H1 (cell line): ENCODE results near the gene MFRP.
A peak's percentile ranks its signal among the peaks of the same experiment; 100 is the strongest.

ENCODE experiments used
- CEBPB ChIP-seq: IDR thresholded peaks from 2 replicates; pipeline ENCODE4 v1.6.1; 2012; ENCODE audit warnings: low read depth, low read length
- CHD2 ChIP-seq: IDR thresholded peaks from 2 replicates; pipeline ENCODE4 v1.6.1; 2012; ENCODE audit warnings: low read length, improper control_type of control experiment
- CTCF ChIP-seq, 3 experiments: IDR thresholded peaks; 1 replicate in 2 of 3; 2 replicates in 1 of 3; pipeline versions ENCODE4 v1.5.1 to v1.6.1; 2011; ENCODE audit warnings: low read length in 3 of 3, mild to moderate bottlenecking in 3 of 3, inconsistent platforms in 2 of 3, low read depth in 1 of 3, moderate library complexity in 1 of 3; ENCODE audit not compliant: insufficient read depth in 1 of 3; ENCODE audit errors: control extremely low read depth in 1 of 3
- EP300 ChIP-seq, 2 experiments: IDR thresholded peaks; 1 replicate in 1 of 2; 2 replicates in 1 of 2; pipeline ENCODE4 v1.6.1; 2011 to 2012; ENCODE audit warnings: low read depth in 2 of 2, low read length in 2 of 2, mild to moderate bottlenecking in 2 of 2, borderline replicate concordance in 1 of 2, inconsistent platforms in 1 of 2, moderate library complexity in 1 of 2
- EZH2 ChIP-seq: fragments of 200-600 bp; sonication (generic); IDR thresholded peaks from 2 replicates; pipeline ENCODE4 v1.7.1; 2012; ENCODE audit warnings: low read depth, mild to moderate bottlenecking, moderate library complexity, low read length, inconsistent platforms; ENCODE audit not compliant: severe bottlenecking
- JUND ChIP-seq: IDR thresholded peaks from 2 replicates; pipeline ENCODE4 v1.6.1; 2011; ENCODE audit warnings: mild to moderate bottlenecking, improper control_type of control experiment, low read length
- MAFK ChIP-seq: IDR thresholded peaks from 2 replicates; pipeline ENCODE4 v1.6.1; 2012; ENCODE audit warnings: low read depth, mild to moderate bottlenecking, improper control_type of control experiment, low read length
- POLR2A ChIP-seq, 2 experiments: IDR thresholded peaks; 1 replicate in 1 of 2; 2 replicates in 1 of 2; pipeline ENCODE4 v1.6.1; 2011; ENCODE audit warnings: low read depth in 2 of 2, low read length in 2 of 2, mild to moderate bottlenecking in 2 of 2; ENCODE audit errors: control extremely low read depth in 1 of 2
- POLR2AphosphoS5 ChIP-seq: IDR thresholded peaks from 2 replicates; pipeline ENCODE4 v1.6.1; 2011; ENCODE audit warnings: low read depth, low read length
- RFX5 ChIP-seq: IDR thresholded peaks from 2 replicates; pipeline ENCODE4 v1.6.1; 2011; ENCODE audit warnings: low read depth, low read length, improper control_type of control experiment, borderline replicate concordance
- YY1 ChIP-seq: IDR thresholded peaks from 2 replicates; pipeline ENCODE4 v1.6.1; 2011; ENCODE audit warnings: low read depth, mild to moderate bottlenecking, low read length
- ZNF274 ChIP-seq: IDR thresholded peaks from 2 replicates; pipeline ENCODE4 v1.7.0; 2012; ENCODE audit warnings: low read length, borderline replicate concordance; ENCODE audit errors: extremely low read depth
- TF ChIP-seq, protein P1 (sequence below): IDR thresholded peaks from 2 replicates; pipeline ENCODE4 v1.6.1; 2012; ENCODE audit warnings: inconsistent platforms

- TF ChIP-seq YY1 (no peak), POLR2A (IDR thresholded peaks at IDR 0.05; ENCODE audit: control extremely low read depth in 1 of 2, low read depth in 2 of 2, low read length in 2 of 2) (peak in 1 of 2 experiments; percentile 30; a peak in 1 of 3 replicates), CTCF (IDR thresholded peaks at IDR 0.05; ENCODE audit: control extremely low read depth in 1 of 3, insufficient read depth in 1 of 3, low read depth in 1 of 3, low read length in 3 of 3) (no peak), CHD2 (no peak), EP300 (IDR thresholded peaks at IDR 0.05; ENCODE audit: borderline replicate concordance in 1 of 2, low read depth in 2 of 2, low read length in 2 of 2) (no peak), RFX5 (no peak), ZNF274 (no peak), CEBPB (no peak), JUND (no peak), POLR2AphosphoS5 (no peak), MAFK (no peak), EZH2 (no peak)
- TF ChIP-seq, protein P1, sequence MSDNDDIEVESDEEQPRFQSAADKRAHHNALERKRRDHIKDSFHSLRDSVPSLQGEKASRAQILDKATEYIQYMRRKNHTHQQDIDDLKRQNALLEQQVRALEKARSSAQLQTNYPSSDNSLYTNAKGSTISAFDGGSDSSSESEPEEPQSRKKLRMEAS: no peak
Observed at GRCh38 chr11:119320776-119321524, 25.6 kb downstream of the MFRP start.
